GM21737 (cell line): ENCODE results near the gene RAB3IL1.

Experiments used
- ATAC-seq: cut with Tn5 transposase; IDR thresholded peaks from one replicate; pipeline ENCODE4 v1.9.1; 2021; ENCODE audit warnings: mild to moderate bottlenecking, moderate library complexity; ENCODE audit not compliant: unreplicated experiment

RAB3IL1 gene

GRCh38 chr11:61869708-61870451 lies 47.5 kb downstream of the RAB3IL1 start:
- no peak for ATAC-seq

- no peak for ATAC-seq
Measured at GRCh38 chr11:61869429-61869707, 48.0 kb downstream of the RAB3IL1 start.

GRCh38 chr11:61868571-61869428 lies 48.6 kb downstream of the RAB3IL1 start:
- no peak for ATAC-seq

GRCh38 chr11:61866958-61867343 lies 50.4 kb downstream of the RAB3IL1 start:
- ATAC-seq: no peak

GRCh38 chr11:61866231-61866957 lies 51.0 kb downstream of the RAB3IL1 start:
- ATAC-seq: no peak

GRCh38 chr11:61864814-61865775 lies 52.3 kb downstream of the RAB3IL1 start:
- ATAC-seq: no peak

GRCh38 chr11:61863548-61864081 lies 53.8 kb downstream of the RAB3IL1 start:
- ATAC-seq: no peak

GRCh38 chr11:61862714-61863547 lies 54.4 kb downstream of the RAB3IL1 start:
- ATAC-seq: no peak

- ATAC-seq: no peak
Measured at GRCh38 chr11:61861634-61862033, 55.7 kb downstream of the RAB3IL1 start.

GRCh38 chr11:61860054-61860903 lies 57.1 kb downstream of the RAB3IL1 start:
- ATAC-seq: no peak

GRCh38 chr11:61855939-61856680 lies 61.3 kb downstream of the RAB3IL1 start:
- ATAC-seq: no peak

- no peak for ATAC-seq
Measured at GRCh38 chr11:61854966-61855714, 62.2 kb downstream of the RAB3IL1 start.

GRCh38 chr11:61854206-61854895 lies 63.0 kb downstream of the RAB3IL1 start:
- ATAC-seq: no peak

GRCh38 chr11:61853698-61854169 lies 63.6 kb downstream of the RAB3IL1 start:
- no peak for ATAC-seq

GRCh38 chr11:61851900-61852295 lies 65.5 kb downstream of the RAB3IL1 start:
- no peak for ATAC-seq

- ATAC-seq: no peak
Measured at GRCh38 chr11:61851113-61851899, 66.1 kb downstream of the RAB3IL1 start.
